CD4-positive, alpha-beta memory T cell (primary cell): ENCODE results near the gene TEKTIP1. TPM values are rescaled to one million over a fixed set of nuclear protein-coding genes. Genes with fewer than 3 reads are reported as not detected.

Source experiments
- CTCF ChIA-PET: fragments of 350-600 bp; sonication (Branson Sonifier 250); formaldehyde crosslinking; loops from one replicate; lab custom pipeline; 2021; ENCODE audit warnings: inconsistent platforms; ENCODE audit not compliant: partially characterized antibody; lab: Charles Lee
- POLR2A ChIA-PET: fragments of 350-600 bp; sonication (Branson Sonifier 250); formaldehyde crosslinking; loops from one replicate; lab custom pipeline; 2021; ENCODE audit not compliant: partially characterized antibody; lab: Charles Lee
- DNase-seq, 5 donors: peaks; one replicate each; pipeline versions ENCODE4 v3.0.0 to v3.0.0-alpha.2; 2020 to 2022; ENCODE audit warnings: mixed read lengths in 1 of 5
- H3K27ac ChIP-seq: one replicate; pipeline ENCODE4 v1.7.0; 2013; ENCODE audit warnings: low read depth, low read length
- H3K27me3 ChIP-seq: 2 replicates; pipeline ENCODE4 v1.7.0; 2013; ENCODE audit warnings: mild to moderate bottlenecking, low read length, moderate library complexity; ENCODE audit not compliant: insufficient read depth
- H3K36me3 ChIP-seq: 2 replicates; pipeline ENCODE4 v1.7.0; 2013; ENCODE audit warnings: mild to moderate bottlenecking, low read length, moderate library complexity; ENCODE audit not compliant: insufficient read depth
- H3K4me1 ChIP-seq: 2 replicates; pipeline ENCODE4 v1.7.0; 2013; ENCODE audit warnings: mild to moderate bottlenecking, low read length, moderate library complexity; ENCODE audit not compliant: insufficient read depth
- H3K4me3 ChIP-seq, 2 donors: one replicate each; pipeline ENCODE4 v1.7.0; 2013; ENCODE audit warnings: low read length in 2 of 2, mild to moderate bottlenecking in 1 of 2
- H3K9me3 ChIP-seq, 2 donors: one replicate each; pipeline ENCODE4 v1.7.0; 2013; ENCODE audit warnings: low read length in 2 of 2, control low read depth in 1 of 2; ENCODE audit not compliant: control insufficient read depth in 1 of 2
- H3K27ac Mint-ChIP-seq, 7 donors: one replicate each; pipeline ENCODE4 v1.8.0; 2020 to 2021; ENCODE audit warnings: mixed read lengths in 7 of 7, mild to moderate bottlenecking in 6 of 7, inconsistent platforms in 3 of 7, moderate library complexity in 3 of 7
- H3K27me3 Mint-ChIP-seq, 2 donors: one replicate each; pipeline ENCODE4 v1.8.0; 2020 to 2021; ENCODE audit warnings: mixed read lengths in 2 of 2
- H3K36me3 Mint-ChIP-seq, 2 donors: one replicate each; pipeline ENCODE4 v1.8.0; 2020 to 2021; ENCODE audit warnings: mixed read lengths in 2 of 2, inconsistent platforms in 1 of 2, mild to moderate bottlenecking in 1 of 2
- H3K4me1 Mint-ChIP-seq, 4 donors: one replicate each; pipeline ENCODE4 v1.8.0; 2020 to 2021; ENCODE audit warnings: mixed read lengths in 4 of 4, mild to moderate bottlenecking in 1 of 4
- H3K4me3 Mint-ChIP-seq, 8 donors: one replicate each; pipeline ENCODE4 v1.8.0; 2020 to 2021; ENCODE audit warnings: mixed read lengths in 8 of 8, mild to moderate bottlenecking in 7 of 8, moderate library complexity in 6 of 8, inconsistent platforms in 3 of 8
- H3K9me3 Mint-ChIP-seq, 8 donors: one replicate each; pipeline ENCODE4 v1.8.0; 2020 to 2021; ENCODE audit warnings: mixed read lengths in 8 of 8, mild to moderate bottlenecking in 5 of 8, inconsistent platforms in 3 of 8, moderate library complexity in 1 of 8
- intact Hi-C: fragments of 100-400 bp; cut with micrococcal nuclease; formaldehyde crosslinking; loops from one replicate; pipeline ENCODE4 v1.15.1; 2023
- polyA plus RNA-seq, 2 donors: library from polyadenylated mRNA; unstranded; fragments of 300-500 nt; fragmentation: Illumina TruSeq; gene quantifications; one replicate each; pipeline ENCODE4 v1.2.3, GENCODE V29; 2021
- total RNA-seq, 2 experiments: library from RNA; stranded (reverse); gene quantifications; one replicate each; pipeline ENCODE4 v1.2.3, GENCODE V29; 2021

Gene TEKTIP1
- total and polyA plus RNA-seq, 4 experiments from 2014 or later = 0.55 to 10.6 (median 8.1) TPM; not detected in 1

DNA sequence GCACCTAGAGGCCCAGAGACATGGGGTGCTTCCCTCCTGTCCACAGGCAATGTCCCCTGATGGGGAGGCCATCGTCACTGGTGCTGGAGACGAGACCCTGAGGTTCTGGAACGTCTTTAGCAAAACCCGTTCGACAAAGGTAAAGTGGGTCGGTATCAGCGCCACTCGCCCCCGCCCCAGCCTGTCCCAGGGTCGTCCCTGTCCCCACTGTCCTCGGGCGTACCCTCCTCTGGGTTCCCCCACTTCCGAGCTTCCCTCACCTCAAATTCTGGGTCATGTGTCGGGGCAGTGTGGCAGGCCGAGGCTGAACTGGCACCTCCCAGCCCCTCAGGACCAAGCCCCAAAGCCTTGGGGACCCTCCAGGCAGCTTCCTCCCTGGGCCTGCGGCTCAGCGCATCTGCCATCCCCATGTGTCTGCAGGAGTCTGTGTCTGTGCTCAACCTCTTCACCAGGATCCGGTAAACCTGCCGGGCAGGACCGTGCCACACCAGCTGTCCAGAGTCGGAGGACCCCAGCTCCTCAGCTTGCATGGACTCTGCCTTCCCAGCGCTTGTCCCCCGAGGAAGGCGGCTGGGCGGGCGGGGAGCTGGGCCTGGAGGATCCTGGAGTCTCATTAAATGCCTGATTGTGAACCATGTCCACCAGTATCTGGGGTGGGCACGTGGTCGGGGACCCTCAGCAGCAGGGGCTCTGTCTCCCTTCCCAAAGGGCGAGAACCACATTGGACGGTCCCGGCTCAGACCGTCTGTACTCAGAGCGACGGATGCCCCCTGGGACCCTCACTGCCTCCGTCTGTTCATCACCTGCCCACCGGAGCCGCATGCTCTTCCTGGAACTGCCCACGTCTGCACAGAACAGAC, 4.4 kb upstream of the TEKTIP1 start:
- Histone ChIP-seq H3K36me3 (peaks cover 44% of the 10 kb centered on the region), H3K4me3 (no peak overlapping the region), H3K27me3 (no peaks in the 10 kb centered on the region), H3K4me1 (no peaks in the 10 kb centered on the region), H3K9me3 (no peaks in the 10 kb centered on the region), H3K27ac (no peak overlapping the region)
- intact Hi-C loops = no loop called here
- ChIA-PET POLR2A (no interaction called here), CTCF (no interaction called here)
- H3K4me3 Mint-ChIP-seq = no peak overlapping the region
- peaks cover 14 to 27% of the 10 kb centered on the region in 2 donors for H3K36me3 Mint-ChIP-seq
- peak overlapping the region in 4 of 7 donors; percentile 27 to 76 (median 69) for H3K27ac Mint-ChIP-seq
- DNase-seq = no peak
- H3K9me3 Mint-ChIP-seq = no peaks in the 10 kb centered on the region
- no peaks in the 10 kb centered on the region for H3K27me3 Mint-ChIP-seq
- H3K4me1 Mint-ChIP-seq = peaks cover 0 to 1% (median 0%) of the 10 kb centered on the region in 4 donors

- no peak for DNase-seq
- Mint-ChIP-seq H3K27ac (peak overlapping the region in 1 of 7 donors; percentile 27), H3K9me3 (no peaks in the 10 kb centered on the region), H3K4me1 (peaks cover 0 to 1% (median 0%) of the 10 kb centered on the region in 4 donors), H3K27me3 (no peaks in the 10 kb centered on the region), H3K4me3 (no peak overlapping the region), H3K36me3 (peaks cover 19 to 29% of the 10 kb centered on the region in 2 donors)
- ChIA-PET CTCF (no interaction called here), POLR2A (interaction anchor here (1.5 kb wide), 1 partner anchor 9 kb away, joined by 3 read pairs; no protein-coding TSS in a partner anchor)
- intact Hi-C loops = no loop called here
- Histone ChIP-seq H3K36me3 (peaks cover 44% of the 10 kb centered on the region), H3K27ac (no peak overlapping the region), H3K27me3 (no peaks in the 10 kb centered on the region), H3K9me3 (no peaks in the 10 kb centered on the region), H3K4me1 (no peaks in the 10 kb centered on the region), H3K4me3 (no peak overlapping the region)
These were observed 3.8 kb upstream of the TEKTIP1 start for GRCh38 chr19:3535235-3535535.

GRCh38 chr19:3535563-3535965, 3.4 kb upstream of the TEKTIP1 start:
- Mint-ChIP-seq H3K27me3 (no peaks in the 10 kb centered on the region), H3K4me1 (peaks cover 0 to 1% (median 0%) of the 10 kb centered on the region in 4 donors), H3K36me3 (peaks cover 19 to 29% of the 10 kb centered on the region in 2 donors), H3K4me3 (no peak overlapping the region), H3K27ac (no peak overlapping the region), H3K9me3 (no peaks in the 10 kb centered on the region)
- Histone ChIP-seq H3K9me3 (no peaks in the 10 kb centered on the region), H3K4me3 (no peak overlapping the region), H3K27ac (no peak overlapping the region), H3K36me3 (peaks cover 44% of the 10 kb centered on the region), H3K27me3 (no peaks in the 10 kb centered on the region), H3K4me1 (no peaks in the 10 kb centered on the region)
- POLR2A ChIA-PET = interaction anchor here (1.3 to 1.7 kb wide), 3 partner anchors 9 to 21 kb away, joined by 3 to 4 read pairs (median 3); no protein-coding TSS in a partner anchor
- DNase-seq = no peak
- intact Hi-C loops = no loop called here
- CTCF ChIA-PET = no interaction called here

GRCh38 chr19:3535981-3536380, 3.0 kb upstream of the TEKTIP1 start:
- no peaks in the 10 kb centered on the region for H3K27me3 Mint-ChIP-seq
- ChIA-PET POLR2A (interaction anchor here (1.3 to 1.7 kb wide), 3 partner anchors 9 to 21 kb away, joined by 3 to 4 read pairs (median 3); no protein-coding TSS in a partner anchor), CTCF (interaction anchor here (1.2 kb wide), 1 partner anchor 10 kb away, joined by 3 read pairs; no protein-coding TSS in a partner anchor)
- H3K36me3 Mint-ChIP-seq = peaks cover 19 to 29% of the 10 kb centered on the region in 2 donors
- DNase-seq = no peak
- peaks cover 0 to 1% (median 0%) of the 10 kb centered on the region in 4 donors for H3K4me1 Mint-ChIP-seq
- Histone ChIP-seq H3K4me3 (no peak overlapping the region), H3K27ac (no peak overlapping the region), H3K4me1 (no peaks in the 10 kb centered on the region), H3K36me3 (peaks cover 40% of the 10 kb centered on the region), H3K9me3 (no peaks in the 10 kb centered on the region), H3K27me3 (no peaks in the 10 kb centered on the region)
- intact Hi-C loops = no loop called here
- H3K4me3 Mint-ChIP-seq = peak overlapping the region in 1 of 8 donors; percentile 20
- H3K9me3 Mint-ChIP-seq = no peaks in the 10 kb centered on the region
- H3K27ac Mint-ChIP-seq = no peak overlapping the region

GRCh38 chr19:3536429-3537100, 2.4 kb upstream of the TEKTIP1 start:
- intact Hi-C loops = no loop called here
- POLR2A ChIA-PET = interaction anchor here (1.3 to 1.7 kb wide), 4 partner anchors 9 to 20 kb away, joined by 3 to 4 read pairs (median 4); no protein-coding TSS in a partner anchor

GRCh38 chr19:3537101-3537437, 1.9 kb upstream of the TEKTIP1 start:
- DNase-seq = no peak
- ChIA-PET POLR2A (interaction anchor here (1.3 to 1.7 kb wide), 3 partner anchors 8 to 20 kb away, joined by 3 to 4 read pairs (median 4); no protein-coding TSS in a partner anchor), CTCF (interaction anchor here (1.2 to 1.4 kb wide), 2 partner anchors 9 to 20 kb away, joined by 3 read pairs; partner anchors contain the start of gene MFSD12)
- Histone ChIP-seq H3K4me1 (no peaks in the 10 kb centered on the region), H3K9me3 (no peaks in the 10 kb centered on the region), H3K4me3 (no peak overlapping the region), H3K36me3 (peaks cover 32% of the 10 kb centered on the region), H3K27me3 (no peaks in the 10 kb centered on the region), H3K27ac (no peak overlapping the region)
- Mint-ChIP-seq H3K27me3 (no peaks in the 10 kb centered on the region), H3K4me3 (no peak overlapping the region), H3K4me1 (no peaks in the 10 kb centered on the region), H3K9me3 (no peaks in the 10 kb centered on the region), H3K36me3 (peaks cover 14 to 24% of the 10 kb centered on the region in 2 donors), H3K27ac (no peak overlapping the region)
- intact Hi-C loops = no loop called here

More at GRCh38 chr19:3536429-3537100, 2.4 kb upstream of the TEKTIP1 start:
- no peaks in the 10 kb centered on the region for H3K9me3 ChIP-seq
- Mint-ChIP-seq H3K4me3 (peak overlapping the region in 1 of 8 donors; percentile 20), H3K4me1 (no peaks in the 10 kb centered on the region), H3K36me3 (peaks cover 14 to 24% of the 10 kb centered on the region in 2 donors), H3K27ac (no peak overlapping the region), H3K9me3 (no peaks in the 10 kb centered on the region), H3K27me3 (no peaks in the 10 kb centered on the region)
- CTCF ChIA-PET = interaction anchor here (1.2 to 1.4 kb wide), 2 partner anchors 10 to 20 kb away, joined by 3 read pairs; partner anchors contain the start of gene MFSD12
- no peak for DNase-seq
- H3K36me3 ChIP-seq = peaks cover 34% of the 10 kb centered on the region
- no peaks in the 10 kb centered on the region for H3K27me3 ChIP-seq
- no peak overlapping the region for H3K27ac ChIP-seq
- H3K4me1 ChIP-seq = no peaks in the 10 kb centered on the region
- H3K4me3 ChIP-seq = no peak overlapping the region
